OCI-LY1 (cell line): ENCODE results near the gene KRTCAP2.

ENCODE experiments used
- EZH2 ChIP-seq: fragments of 200-600 bp; sonication (generic), shearing (Covaris generic); IDR thresholded peaks from 2 replicates; pipeline ENCODE4 v1.8.0; 2017; ENCODE audit warnings: borderline replicate concordance, mixed run types, mild to moderate bottlenecking, antibody characterized with exemption, low read length, moderate library complexity, mixed read lengths
- TF ChIP-seq, protein P1 (sequence below): fragments of 200-600 bp; sonication (generic), shearing (Covaris generic); IDR thresholded peaks from 2 replicates; pipeline ENCODE4 v1.5.1; 2017; ENCODE audit warnings: mild to moderate bottlenecking, antibody characterized with exemption, low read length, moderate library complexity, mixed read lengths

DNA sequence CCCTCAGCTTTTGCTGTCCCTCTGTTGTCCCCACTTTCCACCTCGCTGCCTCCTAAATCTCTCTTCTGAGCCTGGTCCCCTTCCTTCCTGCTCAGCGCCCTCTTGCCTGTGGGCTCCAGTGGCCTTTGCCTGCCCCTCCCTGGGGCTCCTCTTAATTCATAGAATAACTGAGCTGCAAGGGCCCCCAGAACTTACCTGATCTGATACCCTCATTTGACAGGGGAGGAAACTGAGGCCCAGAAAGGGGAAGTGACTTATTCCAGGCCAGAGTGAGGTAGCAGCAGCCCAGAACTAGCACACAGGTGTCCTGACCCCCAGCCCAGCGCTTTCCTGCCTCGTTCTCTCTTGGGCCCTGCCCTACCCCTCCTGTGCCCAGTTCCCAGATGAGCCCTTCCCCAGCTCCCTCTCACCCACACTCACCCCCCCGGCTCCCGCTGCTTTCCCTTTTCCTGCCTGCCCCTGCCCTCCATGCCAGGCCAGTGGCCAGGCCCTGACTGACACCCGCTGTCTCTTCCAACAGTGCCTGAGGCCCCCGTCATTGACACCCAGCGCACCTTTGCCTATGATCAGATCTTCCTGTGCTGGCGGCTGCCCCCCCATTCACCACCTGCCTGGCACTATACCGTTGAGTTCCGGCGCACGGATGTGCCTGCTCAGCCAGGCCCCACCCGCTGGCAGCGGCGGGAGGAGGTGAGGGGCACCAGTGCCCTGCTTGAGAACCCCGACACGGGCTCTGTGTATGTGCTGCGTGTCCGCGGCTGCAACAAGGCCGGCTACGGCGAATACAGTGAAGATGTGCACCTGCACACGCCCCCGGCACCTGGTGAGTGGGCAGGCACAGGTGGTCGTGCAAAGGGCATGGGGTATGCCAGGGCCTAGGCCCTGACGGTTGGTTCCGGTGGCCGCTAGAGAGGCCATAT lies 6.3 kb upstream of the KRTCAP2 start:
- TF ChIP-seq, protein P1, sequence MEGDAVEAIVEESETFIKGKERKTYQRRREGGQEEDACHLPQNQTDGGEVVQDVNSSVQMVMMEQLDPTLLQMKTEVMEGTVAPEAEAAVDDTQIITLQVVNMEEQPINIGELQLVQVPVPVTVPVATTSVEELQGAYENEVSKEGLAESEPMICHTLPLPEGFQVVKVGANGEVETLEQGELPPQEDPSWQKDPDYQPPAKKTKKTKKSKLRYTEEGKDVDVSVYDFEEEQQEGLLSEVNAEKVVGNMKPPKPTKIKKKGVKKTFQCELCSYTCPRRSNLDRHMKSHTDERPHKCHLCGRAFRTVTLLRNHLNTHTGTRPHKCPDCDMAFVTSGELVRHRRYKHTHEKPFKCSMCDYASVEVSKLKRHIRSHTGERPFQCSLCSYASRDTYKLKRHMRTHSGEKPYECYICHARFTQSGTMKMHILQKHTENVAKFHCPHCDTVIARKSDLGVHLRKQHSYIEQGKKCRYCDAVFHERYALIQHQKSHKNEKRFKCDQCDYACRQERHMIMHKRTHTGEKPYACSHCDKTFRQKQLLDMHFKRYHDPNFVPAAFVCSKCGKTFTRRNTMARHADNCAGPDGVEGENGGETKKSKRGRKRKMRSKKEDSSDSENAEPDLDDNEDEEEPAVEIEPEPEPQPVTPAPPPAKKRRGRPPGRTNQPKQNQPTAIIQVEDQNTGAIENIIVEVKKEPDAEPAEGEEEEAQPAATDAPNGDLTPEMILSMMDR = no peak
- TF ChIP-seq EZH2 = no peak
